GM19395 (cell line): Measurements from ENCODE around the gene TPSAB1.
"Not testable (repeated sequence)": the region's sequence is repeated elsewhere in the genome, so short reads cannot be mapped to it uniquely, and the experiment has no call there.

Experiments used
- ATAC-seq: cut with Tn5 transposase; IDR thresholded peaks from one replicate; pipeline ENCODE4 v1.9.1; 2021; ENCODE audit warnings: mild to moderate bottlenecking, moderate library complexity; ENCODE audit not compliant: unreplicated experiment

The TPSAB1 gene

DNA sequence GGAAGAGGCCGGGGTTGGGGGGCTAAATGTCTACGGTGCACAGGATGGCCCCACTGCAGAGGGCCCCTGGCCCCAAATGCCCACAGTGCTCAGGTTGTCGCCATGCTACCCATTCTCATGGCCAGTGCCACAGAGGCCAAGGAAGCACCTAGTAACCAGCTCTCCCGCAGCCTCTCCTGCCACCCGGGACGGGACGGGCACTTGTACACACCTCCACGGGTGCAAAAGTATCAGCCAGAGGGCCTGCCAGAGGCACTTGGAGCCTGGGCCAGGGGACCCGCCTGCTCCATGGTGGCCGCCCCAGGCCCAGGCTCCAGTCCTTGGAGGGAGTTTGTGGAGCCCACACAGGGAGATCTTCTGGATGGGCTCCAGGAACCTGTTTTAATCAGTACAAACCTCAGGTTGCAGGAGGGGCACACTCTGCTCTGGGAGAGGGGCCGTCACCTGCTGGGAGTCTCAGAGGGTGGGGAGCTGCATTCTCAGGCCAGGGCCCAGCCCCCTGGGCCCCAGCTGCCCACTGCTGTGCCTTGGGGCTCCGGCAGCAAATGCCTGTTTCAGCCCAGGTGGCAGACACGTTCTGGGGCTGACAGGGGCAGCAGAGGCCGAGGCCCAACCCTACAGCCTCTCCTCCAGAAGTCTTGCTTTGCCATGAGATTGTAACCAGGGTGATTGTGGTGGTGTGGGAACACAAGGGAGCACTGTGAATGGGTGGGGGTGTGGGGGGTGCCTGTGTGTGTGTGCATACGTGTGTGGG lies 23.3 kb downstream of the TPSAB1 start:
- no peak for ATAC-seq

DNA sequence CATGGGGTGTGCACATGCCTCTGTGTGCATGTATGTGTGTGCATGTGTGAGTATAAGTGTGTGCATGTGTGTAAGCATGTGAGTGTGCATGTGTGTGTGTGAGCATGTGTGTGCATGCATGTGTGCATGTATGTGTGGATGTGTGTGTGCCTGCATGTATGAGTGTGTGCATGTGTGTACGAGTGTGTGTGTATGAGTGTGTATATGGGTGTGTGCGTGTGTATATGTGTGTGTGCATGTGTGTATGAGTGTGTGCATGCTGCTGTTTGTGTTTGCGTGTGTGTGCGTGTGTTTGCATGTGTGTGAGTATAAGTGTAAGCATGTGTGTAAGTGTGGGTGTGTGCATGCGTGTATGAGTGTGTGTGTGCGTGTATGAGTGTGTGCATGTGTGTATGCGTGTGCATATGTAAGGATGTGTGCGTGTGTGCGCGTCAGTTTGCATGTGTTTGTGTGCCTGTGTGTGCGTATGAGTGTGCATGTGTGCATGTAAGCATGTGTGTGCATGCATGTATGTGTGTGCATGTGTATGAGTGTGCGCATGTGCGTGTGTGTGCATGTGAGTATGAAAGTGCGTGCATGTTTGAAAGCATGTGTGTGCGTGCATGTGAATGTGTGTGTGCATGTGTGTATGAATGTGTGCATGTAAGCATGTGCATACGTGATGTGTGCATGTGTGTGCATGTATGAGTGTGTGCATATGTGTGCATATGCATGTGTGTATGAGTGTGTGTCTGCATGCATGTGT lies 24.0 kb downstream of the TPSAB1 start:
- no peak for ATAC-seq

DNA sequence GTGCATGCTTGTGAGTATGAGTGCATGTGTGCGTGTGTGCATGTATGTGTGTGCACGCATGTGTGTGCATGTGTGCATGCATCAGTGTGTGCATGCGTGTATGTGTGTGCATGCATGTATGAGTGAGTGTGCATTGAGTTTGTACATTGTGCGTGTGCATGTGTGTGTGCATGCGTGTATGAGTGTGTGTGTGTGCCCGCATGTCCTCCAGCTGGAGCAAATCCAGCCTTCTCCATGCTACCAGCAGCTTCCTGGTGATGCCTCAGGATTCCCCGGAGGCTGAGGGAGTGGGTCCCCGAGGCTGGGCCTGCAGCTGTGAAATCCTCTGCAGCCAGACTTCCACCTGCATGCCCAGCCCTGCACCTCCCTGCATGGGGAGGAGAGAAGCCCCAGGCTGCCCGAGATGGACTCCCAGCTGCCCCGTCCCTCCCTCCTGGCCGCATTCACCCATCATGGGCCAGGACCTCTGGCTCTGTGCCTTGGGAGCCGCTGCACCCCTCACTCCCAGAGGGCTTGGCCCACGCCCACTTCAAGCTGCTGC lies 24.7 kb downstream of the TPSAB1 start:
- ATAC-seq: no peak

DNA sequence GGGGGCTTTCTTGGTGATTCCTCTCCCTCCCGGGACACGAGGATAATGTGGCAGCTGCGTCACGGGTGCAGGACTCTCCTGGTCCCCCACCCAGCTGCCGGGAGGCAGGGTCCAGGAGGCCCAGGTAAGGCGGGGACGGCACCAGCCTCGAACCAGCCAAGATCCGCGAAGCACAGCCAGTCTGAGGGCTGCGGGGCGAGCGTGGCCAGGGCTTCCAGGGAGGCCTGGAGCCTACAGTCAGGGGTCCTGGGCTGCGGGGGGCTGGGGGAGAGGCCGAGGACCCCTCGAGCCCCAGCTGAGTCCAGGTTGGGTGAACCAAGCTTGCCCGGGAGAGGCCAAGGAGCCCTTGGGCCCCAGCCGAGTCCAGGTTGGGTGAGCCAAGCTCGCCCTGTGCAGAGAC lies 25.3 kb downstream of the TPSAB1 start:
- no peak for ATAC-seq

DNA sequence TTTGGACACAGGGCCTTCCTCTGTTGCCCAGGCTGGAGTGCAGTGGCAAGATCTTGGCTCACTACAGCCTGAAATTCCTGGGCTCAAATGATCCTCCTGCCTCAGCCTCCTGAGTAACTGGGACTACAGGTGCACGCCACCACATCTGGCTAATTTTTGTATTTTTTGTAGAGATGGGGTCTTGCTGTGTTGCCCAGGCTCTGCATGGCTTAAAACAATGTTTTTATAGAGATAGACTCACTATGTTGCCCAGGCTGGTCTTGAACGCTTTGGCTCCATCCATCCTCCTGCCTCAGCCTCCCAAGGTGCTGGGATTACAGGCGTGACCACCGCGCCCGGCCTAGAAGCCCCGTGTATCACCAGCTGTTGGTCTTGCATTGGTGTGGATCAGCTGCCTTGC lies 28.9 kb downstream of the TPSAB1 start:
- ATAC-seq: not testable (repeated sequence)

DNA sequence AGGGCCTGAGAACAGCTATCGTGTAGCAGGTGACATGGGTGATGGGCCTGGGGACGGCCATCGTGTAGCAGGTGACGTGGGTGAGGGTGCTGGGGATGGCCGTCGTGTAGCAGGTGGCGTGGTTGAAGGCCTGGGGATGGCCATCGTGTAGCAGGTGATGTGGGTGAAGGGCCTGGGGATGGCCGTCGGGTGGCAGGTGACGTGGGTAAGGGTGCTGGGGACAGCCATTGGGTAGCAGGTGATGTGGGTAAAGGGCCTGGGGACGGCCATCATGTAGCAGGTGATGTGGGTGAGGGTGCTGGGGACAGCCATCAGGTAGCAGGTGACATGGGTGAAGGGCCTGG lies 30.8 kb downstream of the TPSAB1 start:
- no peak for ATAC-seq

DNA sequence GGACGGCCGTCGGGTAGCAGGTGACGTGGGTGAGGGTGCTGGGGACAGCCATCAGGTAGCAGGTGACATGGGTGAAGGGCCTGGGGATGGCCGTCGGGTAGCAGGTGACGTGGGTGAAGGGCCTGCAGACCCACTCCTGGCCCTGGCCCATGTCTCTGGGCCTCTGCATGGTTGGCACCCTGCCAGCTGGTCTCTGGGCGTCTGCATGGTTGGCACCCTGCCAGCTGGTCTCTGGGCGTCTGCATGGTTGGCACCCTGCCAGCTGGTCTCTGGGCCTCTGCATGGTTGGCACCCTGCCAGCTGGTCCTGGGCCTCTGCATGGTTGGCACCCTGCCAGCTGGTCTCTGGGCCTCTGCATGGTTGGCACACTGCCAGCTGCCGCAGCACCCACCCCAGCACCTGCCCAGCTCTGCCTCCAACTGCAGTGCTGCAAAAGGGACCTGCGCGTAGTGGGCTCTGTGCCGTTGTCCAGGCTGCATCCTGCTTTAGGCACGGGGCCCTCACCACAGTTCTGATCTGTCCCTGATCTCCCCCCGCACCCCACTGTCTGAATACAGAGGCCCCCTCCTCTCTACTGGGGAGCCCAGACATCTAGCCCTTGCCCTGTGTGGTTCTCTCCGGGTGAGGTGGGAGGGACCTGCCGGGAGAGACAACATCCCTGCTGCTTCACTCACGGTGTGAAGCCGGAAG lies 31.4 kb downstream of the TPSAB1 start:
- not testable (repeated sequence) for ATAC-seq

DNA sequence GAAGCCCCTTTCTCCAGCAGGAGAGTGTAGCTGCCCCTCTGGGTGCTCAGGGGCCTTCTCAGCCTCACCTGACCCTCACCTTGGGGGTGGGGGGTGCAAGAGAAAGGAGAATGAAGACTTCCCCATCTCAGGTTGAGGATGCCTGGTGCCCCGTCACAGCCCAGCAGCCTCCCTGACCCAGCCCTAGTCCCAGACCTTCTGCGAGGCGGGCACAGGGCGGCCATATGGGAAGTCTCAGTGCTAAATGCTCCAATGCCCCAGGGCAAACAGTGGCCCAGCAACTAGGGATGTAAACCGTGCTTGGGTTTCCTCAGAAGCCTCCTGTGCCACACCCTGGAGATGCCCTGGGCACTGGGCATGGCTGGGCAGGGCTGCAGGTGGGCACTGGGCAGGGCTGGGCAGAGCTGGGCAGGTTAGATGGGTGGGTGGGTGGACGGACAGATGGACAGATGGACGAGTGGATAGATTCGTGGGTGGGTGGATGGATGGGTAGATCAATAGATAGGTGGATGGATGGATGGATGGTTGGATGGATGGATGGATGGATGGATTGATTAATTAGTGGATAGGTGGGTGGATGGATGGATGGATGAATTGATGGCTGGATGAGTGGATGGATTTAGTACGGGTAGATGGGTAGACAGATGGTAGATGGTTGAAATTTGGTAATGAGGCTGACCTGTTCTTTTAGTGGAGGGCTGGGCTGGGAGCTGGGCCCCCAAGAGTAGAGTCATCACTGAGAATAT lies 32.1 kb downstream of the TPSAB1 start:
- no peak for ATAC-seq

DNA sequence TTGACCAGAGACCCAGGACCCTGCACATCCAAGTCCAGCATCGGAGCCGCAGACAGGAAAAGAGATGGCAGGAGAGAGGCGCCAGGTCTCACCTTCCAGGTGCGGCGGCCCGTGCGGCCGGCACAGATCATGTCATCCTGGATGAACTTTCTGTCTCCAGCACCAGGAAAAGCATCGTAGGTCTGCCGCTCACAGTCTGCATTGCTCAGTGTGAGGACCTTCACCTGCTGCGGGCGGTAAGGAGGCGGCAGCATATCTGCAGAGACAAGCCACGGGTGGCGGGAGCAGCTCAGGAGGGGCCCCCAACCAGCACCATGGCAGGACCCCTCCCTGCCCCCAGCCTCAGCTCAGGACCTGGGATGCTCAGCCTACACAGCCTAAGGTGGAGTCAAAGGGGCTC lies 33.3 kb downstream of the TPSAB1 start:
- ATAC-seq: no peak

DNA sequence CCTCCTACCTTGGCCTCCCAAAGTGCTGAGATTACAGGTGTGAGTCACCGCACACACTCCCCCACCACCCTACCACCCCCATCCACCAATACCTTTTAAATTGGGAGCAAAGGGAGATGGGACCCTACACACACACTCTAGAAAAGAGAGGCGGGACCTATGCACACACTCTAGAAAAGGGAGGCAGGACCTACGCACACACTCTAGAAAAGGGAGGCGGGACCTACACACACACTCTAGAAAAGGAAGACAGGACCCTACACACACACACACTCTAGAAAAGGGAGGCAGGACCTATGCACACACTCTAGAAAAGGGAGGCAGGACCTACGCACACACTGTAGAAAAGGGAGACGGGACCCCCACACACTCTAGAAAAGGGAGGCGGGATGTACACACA lies 34.3 kb downstream of the TPSAB1 start:
- ATAC-seq: no peak

DNA sequence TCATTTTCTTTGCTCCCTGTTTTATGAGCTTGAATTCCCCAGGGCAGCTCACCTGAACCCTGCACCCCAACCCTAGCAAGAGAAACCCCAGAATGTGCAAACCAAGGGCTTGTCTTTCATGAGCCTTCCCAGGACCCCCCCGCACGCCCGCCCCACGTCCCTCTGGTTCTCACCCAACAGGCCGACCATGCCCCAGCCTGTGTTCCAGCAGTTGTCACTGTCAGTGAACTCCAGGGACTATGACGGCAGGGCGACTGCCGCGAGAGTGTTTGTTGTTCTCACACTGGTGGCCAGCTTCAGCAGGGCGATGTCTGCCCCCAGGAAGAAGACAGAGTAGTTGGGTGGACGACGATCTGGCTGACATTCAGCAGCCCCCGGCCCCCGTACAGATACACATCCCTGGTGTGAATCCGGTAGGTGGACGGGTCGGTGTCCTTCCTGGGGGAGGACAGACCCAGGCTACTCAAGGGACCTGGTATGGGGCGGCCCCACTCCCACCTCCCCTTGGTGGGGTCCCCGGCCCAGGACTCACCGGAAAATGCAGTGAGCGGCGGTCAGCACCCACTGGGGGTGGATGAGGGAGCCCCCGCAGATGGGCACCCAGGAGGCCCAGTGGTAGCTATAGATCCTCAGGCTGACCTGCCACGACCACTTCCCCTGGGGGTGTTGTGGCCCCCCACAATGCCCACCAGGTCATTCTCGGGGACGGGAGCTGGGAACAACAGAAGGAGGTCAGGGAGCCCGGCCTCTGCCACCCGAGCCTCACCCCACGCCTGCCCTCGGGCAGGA lies 35.5 kb downstream of the TPSAB1 start:
- ATAC-seq: no peak

DNA sequence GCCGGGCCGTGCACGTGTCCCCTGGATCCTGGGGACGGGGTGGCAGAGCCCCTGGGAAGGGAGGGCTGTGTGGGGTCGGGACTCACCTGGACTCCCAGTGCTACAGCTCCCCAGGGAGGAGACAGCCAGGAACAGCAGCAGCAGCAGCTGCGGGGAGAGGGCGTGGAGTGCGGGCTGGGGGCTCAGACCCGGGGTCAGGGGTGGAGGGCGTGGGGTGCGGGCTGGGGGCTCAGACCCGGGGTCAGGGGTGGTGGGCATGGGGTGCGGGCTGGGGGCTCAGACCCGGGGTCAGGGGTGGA lies 36.0 kb downstream of the TPSAB1 start:
- ATAC-seq: no peak

DNA sequence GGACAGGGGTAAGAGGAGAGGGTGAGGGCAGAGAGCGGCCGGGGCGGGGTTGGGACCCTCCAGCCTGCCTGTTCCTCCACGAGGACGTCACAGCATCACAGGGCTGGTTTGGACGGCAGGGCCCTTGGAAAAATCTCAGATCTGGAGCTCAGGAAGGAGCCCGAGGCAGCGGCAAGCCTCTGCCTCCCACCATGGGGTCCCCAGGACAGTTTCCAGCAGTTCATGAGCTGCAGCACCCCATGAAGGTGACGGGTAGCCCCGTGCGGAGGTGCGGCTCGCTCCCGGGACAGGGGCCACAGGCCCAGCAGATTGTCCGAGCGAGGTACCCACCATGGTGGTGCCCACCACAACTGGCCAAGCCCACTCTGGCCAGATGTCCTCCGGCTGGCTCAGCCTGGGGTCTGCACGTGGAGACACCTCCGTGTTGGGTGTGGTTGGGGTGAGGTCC lies 36.7 kb downstream of the TPSAB1 start:
- no peak for ATAC-seq

DNA sequence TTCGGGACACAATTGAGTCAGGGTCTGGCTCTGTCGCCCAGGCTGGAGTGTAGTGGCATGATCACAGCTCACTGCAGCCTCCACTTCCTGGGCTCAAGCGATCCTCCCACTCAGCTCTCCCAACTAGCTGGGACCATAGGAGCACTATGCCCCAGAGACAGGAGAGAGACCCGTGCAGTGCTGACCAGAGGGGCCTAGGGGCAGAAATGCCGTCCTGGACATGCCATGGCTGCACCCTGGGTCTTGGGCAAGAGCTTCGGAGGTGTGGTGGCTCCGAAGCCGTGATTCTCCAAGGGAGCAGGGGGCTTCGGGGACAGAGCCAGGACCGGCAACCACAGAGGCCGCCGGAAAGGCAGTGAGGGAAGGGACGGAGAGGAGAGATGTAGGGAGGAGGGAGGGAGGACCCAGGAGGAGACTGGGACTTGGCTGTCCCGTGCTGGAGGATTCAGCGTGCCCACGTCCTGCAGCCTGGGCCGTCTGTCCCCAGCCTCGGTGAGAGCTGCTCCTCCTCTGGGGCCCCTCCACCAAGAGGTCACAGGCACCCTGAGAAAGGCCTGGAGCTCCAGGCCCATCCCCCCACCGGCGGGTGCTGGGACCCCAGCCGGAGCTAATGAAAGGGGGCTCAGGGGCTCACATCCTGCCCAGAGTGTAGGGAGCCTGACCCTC lies 37.2 kb downstream of the TPSAB1 start:
- ATAC-seq: no peak

DNA sequence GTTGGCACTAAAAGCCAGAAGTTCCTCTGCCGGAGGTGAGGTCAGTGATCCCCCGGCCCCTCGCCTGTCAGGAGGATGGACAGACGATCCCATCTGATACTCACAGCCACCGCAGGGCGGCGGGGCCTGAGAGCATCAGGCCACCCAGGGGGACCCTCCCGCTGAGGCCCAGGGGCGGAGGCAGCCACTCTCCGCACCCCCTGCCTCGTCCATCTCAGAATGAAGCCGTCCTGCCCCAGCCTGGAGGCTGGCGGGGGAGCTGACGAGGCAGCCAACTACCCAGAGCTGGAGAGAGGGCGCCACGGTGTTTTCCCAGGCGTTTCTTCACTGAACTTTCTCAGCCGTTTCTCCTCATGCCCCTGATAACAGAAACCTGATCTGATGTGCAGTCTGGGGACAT lies 38.0 kb downstream of the TPSAB1 start:
- ATAC-seq: no peak

DNA sequence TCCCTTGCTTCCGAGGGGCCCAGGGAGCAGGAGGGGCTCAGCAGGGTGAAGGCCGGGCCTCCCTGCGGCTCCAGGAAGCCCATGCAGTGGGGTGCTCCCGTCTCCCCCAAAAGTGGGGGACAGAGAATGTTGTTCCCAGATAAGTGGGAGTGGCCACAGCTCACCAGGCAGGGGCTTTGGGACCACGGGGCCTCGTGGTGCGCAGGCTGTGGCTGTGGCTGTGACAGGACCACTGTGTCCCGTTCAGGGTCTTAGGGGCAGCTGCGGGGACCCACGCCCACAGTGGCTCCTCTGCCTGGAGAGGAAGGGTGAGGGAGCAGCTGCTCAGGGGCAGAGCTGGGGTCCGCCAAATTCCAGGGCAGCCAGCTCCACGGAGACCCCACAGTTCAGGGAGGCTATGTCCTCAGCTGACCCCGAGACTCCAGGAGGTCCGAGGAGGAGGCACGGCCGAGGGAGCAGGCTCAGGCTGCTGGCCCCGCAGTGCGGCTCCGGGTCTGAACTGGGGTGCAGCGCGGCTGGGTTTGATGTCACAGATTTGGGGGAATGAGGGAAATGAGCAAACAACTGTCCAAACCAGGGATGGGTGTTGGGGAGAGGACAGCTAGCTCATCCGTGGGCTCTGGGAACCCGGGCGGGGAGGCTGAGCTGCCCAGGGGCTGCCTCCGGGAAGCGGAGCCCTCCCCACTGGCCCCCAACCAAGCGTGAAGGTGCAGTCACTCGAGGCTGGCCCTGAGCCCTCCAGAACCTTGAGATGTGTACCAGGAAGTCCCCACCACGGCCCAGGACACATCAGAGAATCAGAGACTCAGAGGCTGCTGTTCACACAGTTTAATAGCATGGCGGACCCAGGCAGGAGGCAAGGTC lies 38.8 kb downstream of the TPSAB1 start:
- no peak for ATAC-seq

DNA sequence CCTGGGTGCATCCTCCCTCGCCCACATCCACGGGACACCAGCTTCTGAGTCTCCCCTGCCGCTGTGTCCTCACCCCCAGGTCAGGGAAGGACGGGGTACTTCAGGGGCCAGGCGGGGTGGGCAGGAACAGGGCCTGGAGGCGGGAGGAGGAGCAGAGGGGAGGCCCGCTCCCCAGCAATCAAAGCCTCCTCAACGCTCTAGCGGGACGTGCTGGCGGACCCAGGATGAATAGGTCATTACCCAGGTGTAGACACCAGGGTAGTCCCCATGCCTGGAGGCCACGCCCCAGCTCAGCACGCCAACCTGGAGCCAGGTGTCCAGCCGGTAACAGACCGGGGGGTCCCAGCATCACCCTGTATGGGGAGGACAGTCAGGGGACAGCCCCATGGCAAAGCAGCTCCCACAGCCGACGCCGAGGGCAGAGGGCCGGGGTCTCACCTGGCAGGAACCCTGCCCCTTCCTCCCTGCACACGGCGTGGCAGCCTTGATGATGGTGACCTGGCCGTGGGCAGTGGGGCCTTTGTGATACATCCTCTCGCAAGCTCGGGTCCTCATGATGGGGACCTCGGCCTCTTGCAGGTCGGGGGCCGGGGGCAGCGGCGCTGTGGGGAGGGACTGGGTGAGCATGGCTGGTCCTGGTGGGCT lies 39.6 kb downstream of the TPSAB1 start:
- ATAC-seq: no peak

DNA sequence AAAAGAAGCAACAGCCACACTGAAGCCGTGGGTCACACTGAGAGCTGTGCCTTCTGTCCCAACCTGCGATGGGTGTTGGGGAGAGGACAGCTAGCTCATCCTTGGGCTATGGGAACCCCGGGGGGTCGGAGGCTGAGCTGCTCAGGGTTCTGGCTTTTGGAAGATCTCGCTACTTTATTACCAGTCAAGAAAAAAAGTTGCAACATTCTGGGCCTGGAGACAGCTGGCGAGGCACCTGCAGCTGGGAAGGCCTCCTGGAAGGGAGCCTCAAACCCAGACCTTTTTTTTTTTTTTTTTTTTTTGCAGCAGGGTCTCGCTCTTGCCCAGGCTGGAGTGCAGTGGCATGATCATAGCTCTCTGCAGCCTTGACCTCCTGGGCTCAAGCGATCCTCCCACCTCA lies 40.3 kb downstream of the TPSAB1 start:
- ATAC-seq: no peak
